Subcutaneous abdominal adipose tissue (tissue), 5 donors: ENCODE measurements around the gene SPNS2.

Experiments used
- H3K27ac ChIP-seq: one replicate; pipeline ENCODE4 v1.7.0; 2013; ENCODE audit warnings: low read depth, mild to moderate bottlenecking, inconsistent platforms, low read length, moderate library complexity
- H3K27me3 ChIP-seq, 5 donors: one replicate each; pipeline ENCODE4 v1.7.0; 2013; ENCODE audit warnings: low read length in 5 of 5, inconsistent platforms in 1 of 5; ENCODE audit not compliant: control insufficient read depth in 5 of 5, insufficient read depth in 4 of 5
- H3K36me3 ChIP-seq, 5 donors: one replicate each; pipeline ENCODE4 v1.7.0; 2013; ENCODE audit warnings: low read length in 5 of 5; ENCODE audit not compliant: control insufficient read depth in 5 of 5, insufficient read depth in 5 of 5
- H3K4me1 ChIP-seq, 5 donors: one replicate each; pipeline ENCODE4 v1.7.0; 2013; ENCODE audit warnings: low read length in 5 of 5, mild to moderate bottlenecking in 3 of 5, moderate library complexity in 1 of 5; ENCODE audit not compliant: control insufficient read depth in 5 of 5, insufficient read depth in 5 of 5
- H3K4me3 ChIP-seq, 5 donors: one replicate each; pipeline ENCODE4 v1.7.0; 2013; ENCODE audit warnings: low read length in 5 of 5, low read depth in 1 of 5
- H3K9ac ChIP-seq, 5 donors: one replicate each; pipeline ENCODE4 v1.7.0; 2013; ENCODE audit warnings: low read length in 5 of 5, mild to moderate bottlenecking in 4 of 5, moderate library complexity in 3 of 5
- H3K9me3 ChIP-seq, 5 donors: one replicate each; pipeline ENCODE4 v1.7.0; 2013; ENCODE audit warnings: low read length in 5 of 5; ENCODE audit not compliant: control insufficient read depth in 5 of 5
- donor health status: healthy.
- donor health status: healthy.
- donor health status: healthy.
- donor health status: healthy.
- donor health status: healthy.

Gene SPNS2

DNA sequence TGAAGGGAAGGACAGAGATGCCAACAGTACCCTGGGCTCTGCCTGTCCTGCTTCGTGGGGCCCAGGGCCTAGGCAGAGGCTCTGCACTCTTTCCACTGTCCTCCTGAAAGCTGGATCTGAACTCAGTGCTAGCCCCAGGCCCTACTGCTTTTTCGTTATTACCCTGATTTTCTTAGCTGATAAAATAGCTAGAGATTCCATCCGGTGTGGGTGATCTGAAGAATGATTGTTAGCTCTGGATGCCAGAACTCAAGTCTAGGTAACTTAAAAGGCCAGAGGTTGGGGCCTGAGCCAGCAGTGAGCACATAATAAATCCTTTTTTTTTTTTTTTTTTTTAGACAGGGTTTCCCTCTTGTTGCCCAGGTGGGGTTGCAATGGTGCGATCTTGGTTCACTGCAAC is 58.3 kb downstream of the SPNS2 start:
- H3K27me3 ChIP-seq: no peaks in the 10 kb centered on the region
- H3K4me3 ChIP-seq: no peak overlapping the region
- H3K9ac ChIP-seq: no peak overlapping the region
- no peaks in the 10 kb centered on the region for H3K9me3 ChIP-seq
- H3K4me1 ChIP-seq: peaks cover 3 to 33% (median 23%) of the 10 kb centered on the region in 5 donors
- H3K27ac ChIP-seq: no peak overlapping the region
- peaks cover 0 to 18% (median 15%) of the 10 kb centered on the region in 5 donors for H3K36me3 ChIP-seq

- Histone ChIP-seq H3K4me3 (no peak overlapping the region), H3K27ac (no peak overlapping the region), H3K27me3 (no peaks in the 10 kb centered on the region), H3K36me3 (peaks cover 0 to 11% (median 10%) of the 10 kb centered on the region in 5 donors), H3K4me1 (peaks cover 3 to 33% (median 23%) of the 10 kb centered on the region in 5 donors), H3K9me3 (no peaks in the 10 kb centered on the region), H3K9ac (no peak overlapping the region)
Measured at GRCh38 chr17:4557626-4558346, 59.1 kb downstream of the SPNS2 start.

- no peak overlapping the region for H3K4me3 ChIP-seq
- H3K4me1 ChIP-seq: peaks cover 3 to 32% (median 23%) of the 10 kb centered on the region in 5 donors
- no peak overlapping the region for H3K9ac ChIP-seq
- no peaks in the 10 kb centered on the region for H3K27me3 ChIP-seq
- H3K36me3 ChIP-seq: peaks cover 0 to 5% (median 4%) of the 10 kb centered on the region in 5 donors
- no peaks in the 10 kb centered on the region for H3K9me3 ChIP-seq
- H3K27ac ChIP-seq: no peak overlapping the region
Measured at GRCh38 chr17:4558347-4558971, 59.8 kb downstream of the SPNS2 start.

DNA sequence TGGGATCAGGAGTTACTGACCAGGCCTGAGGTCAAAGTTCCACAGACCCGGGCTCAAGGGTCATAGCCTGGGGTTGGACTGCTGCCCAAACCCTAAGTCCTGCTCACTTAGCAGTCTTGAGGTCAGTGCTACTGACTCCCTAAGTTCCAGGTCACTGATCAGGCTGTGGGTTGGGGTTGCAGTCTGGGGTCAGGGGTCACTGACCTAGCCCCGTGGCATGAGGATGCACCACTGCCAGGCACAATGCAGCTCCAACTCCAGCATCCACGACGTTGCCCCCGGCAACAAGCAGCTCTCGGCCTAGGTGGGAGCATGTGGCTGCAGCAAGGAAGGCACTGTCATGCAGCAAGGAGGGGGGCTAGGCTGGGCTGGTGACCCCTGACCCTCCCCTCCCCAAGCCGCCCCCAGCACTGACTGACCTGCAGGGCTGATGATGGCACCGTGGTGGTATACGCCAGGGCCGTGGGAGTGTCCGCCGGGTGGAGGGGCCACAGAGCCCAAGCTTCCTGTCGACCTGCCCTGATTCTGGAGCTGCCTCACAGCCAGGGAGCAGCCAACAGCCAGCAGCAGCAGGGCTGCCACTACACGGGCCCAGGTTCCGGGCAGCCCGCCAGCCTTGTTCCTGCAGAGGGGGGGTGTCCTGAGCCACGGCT is 60.6 kb downstream of the SPNS2 start:
- no peaks in the 10 kb centered on the region for H3K27me3 ChIP-seq
- H3K4me1 ChIP-seq: peaks cover 1 to 24% (median 17%) of the 10 kb centered on the region in 5 donors
- no peaks in the 10 kb centered on the region for H3K36me3 ChIP-seq
- H3K9ac ChIP-seq: no peak overlapping the region
- no peak overlapping the region for H3K27ac ChIP-seq
- H3K9me3 ChIP-seq: no peaks in the 10 kb centered on the region
- H3K4me3 ChIP-seq: no peak overlapping the region

DNA sequence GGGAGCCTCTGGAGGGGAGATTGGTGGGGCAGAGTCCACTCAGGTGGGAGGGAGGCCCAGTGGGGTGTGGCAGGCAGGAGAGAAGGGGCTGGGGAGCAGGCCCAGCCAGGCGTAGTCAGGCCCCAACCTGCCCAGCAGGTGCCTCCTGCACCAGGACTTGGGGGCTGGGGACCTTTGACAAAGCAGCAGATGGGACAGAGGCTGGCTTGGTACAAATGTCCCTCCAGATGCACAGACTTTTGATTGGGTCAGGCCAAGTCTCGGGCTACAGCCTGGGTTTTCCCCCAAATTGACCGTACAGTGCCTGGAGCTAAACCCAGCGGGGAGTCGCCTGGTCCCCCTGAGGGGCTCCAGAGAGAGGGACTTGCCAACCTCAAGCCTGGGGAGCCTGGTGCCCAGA is 61.3 kb downstream of the SPNS2 start:
- H3K27ac ChIP-seq: no peak overlapping the region
- no peaks in the 10 kb centered on the region for H3K36me3 ChIP-seq
- H3K4me1 ChIP-seq: peaks cover 0 to 17% (median 10%) of the 10 kb centered on the region in 5 donors
- no peak overlapping the region for H3K4me3 ChIP-seq
- no peaks in the 10 kb centered on the region for H3K9me3 ChIP-seq
- no peak overlapping the region for H3K9ac ChIP-seq
- H3K27me3 ChIP-seq: no peaks in the 10 kb centered on the region

- Histone ChIP-seq H3K9me3 (no peaks in the 10 kb centered on the region), H3K9ac (no peak within 1 kb of the TSS), H3K27me3 (no peaks in the 10 kb centered on the region), H3K36me3 (no peaks in the 10 kb centered on the region), H3K4me3 (no peak within 1 kb of the TSS), H3K27ac (no peak within 1 kb of the TSS), H3K4me1 (peaks cover 0 to 16% (median 9%) of the 10 kb centered on the region in 5 donors)
Measured at GRCh38 chr17:4560421-4560820, 61.7 kb downstream of the SPNS2 start, which contains the start of gene GGT6. Gene GGT6, minus strand, starts transcription at chr17:4560577. Its CDS starts 56 bp downstream, at chr17:4560521.

DNA sequence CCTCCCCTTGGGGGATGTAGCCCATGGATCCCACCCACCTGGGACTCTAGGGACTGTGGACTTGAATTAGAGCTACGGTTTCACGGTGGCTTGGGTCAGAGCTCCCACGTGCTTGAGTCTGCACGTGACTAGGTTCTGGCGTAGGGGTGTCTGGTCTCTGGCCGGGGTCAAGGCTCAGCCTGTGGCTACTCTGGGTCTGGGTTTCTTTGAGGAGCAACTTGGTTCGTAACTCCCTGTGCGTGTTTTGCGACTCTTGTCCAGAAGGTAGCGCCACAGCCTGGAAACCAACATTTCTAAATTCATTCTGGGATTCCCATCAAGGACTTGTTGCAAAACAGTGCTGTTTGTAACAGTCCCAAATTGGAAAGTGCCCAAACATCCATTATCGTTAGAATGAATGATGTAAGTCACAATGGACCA is 62.2 kb downstream of the SPNS2 start:
- H3K4me3 ChIP-seq: no peak overlapping the region
- H3K4me1 ChIP-seq: peaks cover 0 to 16% (median 8%) of the 10 kb centered on the region in 5 donors
- H3K36me3 ChIP-seq: no peaks in the 10 kb centered on the region
- no peak overlapping the region for H3K9ac ChIP-seq
- H3K9me3 ChIP-seq: no peaks in the 10 kb centered on the region
- no peak overlapping the region for H3K27ac ChIP-seq
- no peaks in the 10 kb centered on the region for H3K27me3 ChIP-seq

- Histone ChIP-seq H3K4me3 (no peak overlapping the region), H3K27me3 (no peaks in the 10 kb centered on the region), H3K9me3 (no peaks in the 10 kb centered on the region), H3K4me1 (peaks cover 0 to 13% (median 4%) of the 10 kb centered on the region in 5 donors), H3K9ac (peak overlapping the region in 1 of 5 donors; percentile 3), H3K27ac (no peak overlapping the region), H3K36me3 (no peaks in the 10 kb centered on the region)
Measured at GRCh38 chr17:4562015-4562969, 63.6 kb downstream of the SPNS2 start.

DNA sequence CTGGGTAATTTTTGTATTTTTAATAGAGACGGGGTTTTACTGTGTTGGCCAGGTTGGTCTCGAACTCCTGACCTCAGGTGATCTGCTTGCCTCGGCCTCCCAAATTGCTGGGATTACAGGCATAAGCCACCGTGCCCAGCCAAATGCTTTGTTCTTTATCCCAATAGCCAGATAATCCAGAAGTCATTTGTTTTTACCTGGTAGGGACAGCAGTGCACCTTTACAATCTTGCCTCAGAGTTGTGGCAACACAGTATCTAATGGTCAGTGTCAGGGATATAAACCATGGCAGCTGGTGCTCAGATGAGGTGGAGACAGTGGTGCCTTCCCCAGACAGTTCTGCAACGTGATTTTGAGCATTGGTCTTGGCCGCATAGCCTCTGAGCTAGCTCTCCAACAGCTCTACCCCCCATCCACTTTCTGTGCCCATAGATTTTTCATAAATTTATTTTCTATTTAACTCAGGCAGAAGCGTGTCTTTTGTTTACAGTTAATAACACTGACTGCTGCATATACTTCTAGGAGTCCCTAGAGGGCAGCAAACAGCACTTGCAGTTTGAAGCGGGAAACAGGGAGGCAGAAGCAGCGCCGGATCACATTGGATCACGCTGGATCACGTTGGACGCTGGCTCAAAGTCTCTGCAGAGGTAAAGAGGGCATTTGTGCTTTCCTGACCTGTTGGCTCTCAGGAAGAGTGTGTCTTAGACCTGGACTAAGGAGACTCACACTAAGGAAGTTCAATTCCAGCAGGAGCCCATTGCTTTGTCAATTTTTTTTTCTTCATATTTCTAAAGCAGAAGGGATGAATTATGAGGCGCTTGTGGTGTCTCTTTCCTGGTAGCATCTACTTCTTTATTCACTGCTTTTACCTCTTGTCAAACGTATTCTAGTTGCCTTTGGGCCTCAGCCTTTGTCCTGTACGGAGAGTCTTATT is 66.8 kb downstream of the SPNS2 start:
- H3K9ac ChIP-seq: no peak overlapping the region

More for the DNA sequence above, 66.8 kb downstream of the SPNS2 start:
- no peak overlapping the region for H3K4me3 ChIP-seq
- no peak overlapping the region for H3K27ac ChIP-seq
- H3K9me3 ChIP-seq: no peaks in the 10 kb centered on the region
- H3K36me3 ChIP-seq: no peaks in the 10 kb centered on the region
- no peaks in the 10 kb centered on the region for H3K27me3 ChIP-seq
- peaks cover 0 to 13% (median 4%) of the 10 kb centered on the region in 5 donors for H3K4me1 ChIP-seq
